Raji (cell line): ENCODE results near the gene C15orf61.

Experiments
- POLR2A ChIP-seq: IDR thresholded peaks from 2 replicates; pipeline ENCODE4 v1.6.1; 2011; ENCODE audit warnings: low read depth, low read length, control low read depth; ENCODE audit not compliant: insufficient read depth

C15orf61 gene

DNA sequence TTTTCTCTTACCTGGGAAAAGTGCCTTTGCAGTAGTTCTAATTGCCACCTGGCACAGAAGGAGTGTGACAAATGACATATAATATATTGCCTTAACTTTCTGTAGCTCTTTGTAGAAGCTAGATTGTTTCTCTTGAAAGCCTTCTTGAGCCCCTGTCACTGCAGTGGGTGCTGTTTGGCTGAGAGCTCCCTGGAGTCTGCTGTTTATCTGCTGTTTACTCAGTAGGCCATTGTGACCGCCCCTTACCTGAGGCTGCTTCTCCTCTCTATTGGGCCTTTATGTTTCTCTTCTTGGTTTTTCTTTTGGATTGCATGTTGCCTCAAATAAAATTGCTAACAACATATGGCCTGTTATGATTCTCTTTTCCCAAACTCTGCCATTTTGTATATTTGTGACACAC is 38.2 kb downstream of the C15orf61 start:
- no peak for TF ChIP-seq POLR2A

DNA sequence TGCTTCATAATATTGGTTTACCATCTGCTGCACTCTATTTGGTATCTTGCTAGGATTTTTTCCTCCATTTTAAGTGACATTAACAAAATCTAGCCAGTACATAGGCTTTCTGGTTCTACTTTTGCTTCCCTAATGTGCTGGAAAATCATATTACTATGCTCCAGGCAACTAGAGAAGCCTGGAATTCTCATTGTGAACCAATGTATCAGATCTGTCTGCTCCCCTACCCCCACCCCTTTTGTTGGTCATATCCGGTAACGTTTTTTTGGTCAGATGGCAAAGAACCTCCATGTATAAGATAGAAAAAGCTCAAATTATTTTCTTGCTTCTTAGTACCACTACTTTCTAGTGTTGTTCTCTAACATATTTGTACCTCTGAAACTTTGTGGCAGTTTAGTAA is 38.6 kb downstream of the C15orf61 start:
- no peak for TF ChIP-seq POLR2A

DNA sequence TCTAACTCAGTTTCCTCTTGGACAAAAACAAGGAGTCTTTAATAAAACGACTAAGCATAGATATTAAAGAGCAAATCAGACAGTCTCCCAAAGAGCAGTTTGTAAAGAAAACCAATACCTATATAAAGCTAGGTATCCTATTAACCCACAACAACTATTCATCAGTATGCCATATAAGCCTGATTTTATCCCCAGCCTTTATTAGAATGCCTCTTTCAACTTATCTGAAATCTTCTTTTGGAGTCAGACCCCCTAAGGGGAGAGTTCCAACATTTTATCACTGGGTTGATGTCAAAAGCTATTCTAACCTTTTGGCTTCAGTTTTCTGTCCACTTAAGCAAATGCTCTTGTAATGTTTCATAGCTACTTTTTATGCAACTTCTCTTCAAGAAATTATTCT is 39.4 kb downstream of the C15orf61 start:
- TF ChIP-seq POLR2A, result no peak

DNA sequence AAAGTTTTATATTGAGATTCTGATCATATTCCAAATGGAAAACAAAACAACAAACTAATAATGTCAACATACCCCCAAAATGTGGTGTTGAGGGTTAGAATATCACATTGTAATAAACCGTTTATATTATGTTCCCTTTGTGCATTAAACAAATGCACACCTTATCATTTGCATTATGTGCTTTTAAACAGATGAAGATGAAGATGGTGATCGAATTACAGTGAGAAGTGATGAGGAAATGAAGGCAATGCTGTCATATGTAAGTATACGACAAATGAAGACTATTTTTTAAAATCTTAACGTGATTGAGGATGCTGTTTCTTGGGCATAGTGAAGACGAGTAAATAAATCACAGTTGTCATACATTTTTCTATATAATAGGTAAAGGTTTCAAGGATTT is 42.2 kb downstream of the C15orf61 start:
- TF ChIP-seq POLR2A, result no peak

DNA sequence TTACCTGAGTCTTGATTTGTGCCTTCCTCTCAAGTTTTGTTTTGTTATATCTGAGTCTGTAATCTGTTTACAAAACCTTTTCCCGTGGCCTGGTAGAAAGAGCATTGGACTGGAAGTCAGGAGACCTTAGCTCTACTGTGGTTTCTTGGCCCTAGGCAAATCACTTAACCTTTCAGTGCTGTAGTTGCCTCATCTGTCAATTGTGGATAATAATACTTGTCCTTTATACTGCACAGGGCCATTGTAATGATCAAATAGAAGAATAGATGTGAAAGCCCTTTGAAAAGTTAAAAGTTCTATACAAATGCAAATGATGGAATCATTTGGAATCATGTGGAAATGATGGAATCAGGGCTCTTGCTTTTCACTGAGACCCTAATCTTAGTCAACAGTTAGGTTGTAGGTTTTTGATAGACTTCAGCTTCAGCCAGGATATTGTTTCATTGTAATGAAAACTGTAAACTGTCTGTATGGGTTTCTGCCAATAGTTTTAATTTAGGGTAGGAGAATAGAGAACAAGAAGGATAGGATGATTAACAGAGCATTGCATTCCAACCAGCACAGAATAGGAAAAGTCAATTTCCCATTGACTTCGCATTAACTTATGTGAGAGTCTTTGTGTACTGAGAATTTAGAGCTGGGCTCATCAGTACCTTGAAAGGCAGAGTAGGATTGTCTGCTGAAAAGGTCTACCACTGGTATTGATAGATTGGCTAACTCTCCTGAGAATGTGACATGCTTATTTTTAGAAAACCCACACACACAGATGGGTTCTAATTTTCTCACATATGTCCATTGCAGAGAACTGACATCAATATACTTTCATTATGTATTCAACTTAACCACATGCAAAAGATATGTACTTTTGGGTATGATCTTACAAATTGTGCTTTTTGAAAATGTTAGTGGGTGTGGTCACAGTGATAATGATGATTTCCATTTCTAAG is 43.4 kb downstream of the C15orf61 start:
- no peak for TF ChIP-seq POLR2A

DNA sequence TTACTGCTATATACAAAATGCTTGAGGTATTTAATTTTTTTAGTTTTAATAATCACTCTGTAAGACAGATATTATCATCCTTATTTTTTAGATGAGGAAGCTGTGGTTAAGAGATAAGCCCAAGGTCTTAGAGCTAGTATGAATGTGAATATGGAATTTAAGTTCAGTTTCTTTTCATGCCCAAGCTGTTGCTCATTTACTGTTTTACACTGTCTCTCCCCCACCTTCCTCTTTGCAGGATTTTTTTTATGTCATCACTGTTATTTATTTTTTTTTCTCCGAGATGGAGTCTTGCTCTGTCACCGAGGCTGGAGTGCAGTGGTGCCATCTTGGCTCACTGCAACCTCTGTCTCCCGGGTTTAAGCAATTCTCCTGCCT is 44.0 kb downstream of the C15orf61 start:
- no peak for TF ChIP-seq POLR2A

DNA sequence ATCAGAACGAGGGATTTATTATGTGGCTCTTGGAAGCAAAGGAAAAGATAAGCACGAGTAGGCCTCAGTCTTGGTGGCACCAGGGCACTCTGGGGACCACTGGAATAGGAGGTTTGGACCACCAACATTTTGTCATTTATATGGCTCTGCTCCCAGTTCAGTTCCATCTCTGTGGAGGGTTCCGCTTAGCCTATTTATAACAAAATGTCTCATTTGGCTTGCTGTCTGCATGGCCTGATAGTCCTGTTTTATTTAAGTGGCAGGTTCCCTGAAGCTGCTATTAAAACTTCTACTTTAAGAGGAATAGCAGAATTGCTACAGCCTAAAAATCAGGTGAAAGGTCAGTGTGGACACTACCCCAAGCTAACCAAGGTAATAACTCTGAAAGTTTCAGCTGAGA is 48.7 kb downstream of the C15orf61 start:
- TF ChIP-seq POLR2A, result no peak

DNA sequence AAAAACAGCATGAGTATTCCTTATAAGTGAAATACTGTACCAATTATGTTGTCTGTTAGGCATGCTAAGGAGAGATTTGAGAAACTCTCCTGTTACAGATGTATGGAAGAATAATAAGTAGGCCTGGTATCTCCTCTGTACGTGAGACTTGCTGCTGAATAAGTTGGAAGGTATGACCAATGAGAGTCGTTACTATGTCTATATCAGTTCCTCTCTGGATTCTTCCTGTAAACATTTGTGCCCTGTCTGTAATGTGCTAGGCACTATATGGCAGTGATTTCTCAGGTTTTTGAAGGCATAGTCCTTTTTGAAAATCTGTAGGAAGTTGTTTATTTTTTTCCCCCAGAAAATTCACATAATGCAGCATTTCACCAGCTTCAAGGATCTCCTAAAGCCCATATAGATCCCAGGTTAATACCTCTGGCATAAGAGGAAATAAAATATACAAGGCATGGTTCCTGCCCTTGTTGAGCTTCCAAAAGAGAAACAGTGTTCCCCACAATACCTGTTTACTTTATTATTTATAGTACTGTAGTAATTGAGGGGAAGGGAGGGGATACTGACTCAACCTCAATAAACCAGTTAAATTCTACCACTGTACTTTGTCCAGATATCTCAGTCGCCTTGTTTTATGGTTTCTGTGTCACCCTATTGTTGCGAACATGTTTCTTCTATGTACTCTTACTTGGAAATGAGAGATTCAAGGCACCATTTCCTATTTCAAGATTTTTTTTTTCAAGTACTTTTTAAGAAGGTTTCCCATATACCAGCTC is 50.1 kb downstream of the C15orf61 start:
- TF ChIP-seq POLR2A, result no peak

DNA sequence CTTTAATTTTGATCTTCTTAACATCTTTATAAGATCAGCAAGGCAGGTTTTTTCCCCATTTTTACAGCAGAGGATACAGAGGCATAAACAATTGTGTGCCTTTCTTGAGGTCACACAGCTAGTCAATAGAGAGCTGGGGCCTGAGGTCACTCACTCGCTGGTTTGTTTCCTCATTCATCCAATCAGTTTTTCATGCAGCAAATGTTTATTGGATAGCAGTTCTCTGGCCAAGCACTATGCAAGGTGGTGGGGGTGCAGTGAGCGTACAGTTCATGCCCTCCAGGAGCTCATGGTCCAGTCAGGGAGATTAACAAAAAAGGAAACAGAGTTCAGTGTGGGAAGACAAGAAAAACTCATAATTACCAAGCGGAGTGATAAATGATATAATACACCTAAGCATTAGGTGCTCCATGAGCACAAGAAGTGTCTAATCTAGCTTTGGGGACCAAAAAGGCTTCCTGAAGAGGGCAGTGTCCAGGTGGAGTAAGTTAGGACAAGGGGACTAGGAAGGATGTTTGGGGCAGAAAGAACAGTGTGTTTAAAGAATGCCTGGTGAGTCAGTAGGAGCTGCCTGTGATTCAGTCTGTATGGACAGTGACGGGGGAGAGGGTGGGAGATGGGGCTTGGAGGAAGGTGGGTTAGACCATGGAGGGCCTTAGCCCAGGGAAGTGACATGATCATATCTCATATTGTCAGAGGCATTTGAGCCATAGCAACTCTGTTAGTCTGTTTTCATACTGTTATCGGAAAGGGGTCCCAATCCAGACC is 50.9 kb downstream of the C15orf61 start:
- no peak for TF ChIP-seq POLR2A

DNA sequence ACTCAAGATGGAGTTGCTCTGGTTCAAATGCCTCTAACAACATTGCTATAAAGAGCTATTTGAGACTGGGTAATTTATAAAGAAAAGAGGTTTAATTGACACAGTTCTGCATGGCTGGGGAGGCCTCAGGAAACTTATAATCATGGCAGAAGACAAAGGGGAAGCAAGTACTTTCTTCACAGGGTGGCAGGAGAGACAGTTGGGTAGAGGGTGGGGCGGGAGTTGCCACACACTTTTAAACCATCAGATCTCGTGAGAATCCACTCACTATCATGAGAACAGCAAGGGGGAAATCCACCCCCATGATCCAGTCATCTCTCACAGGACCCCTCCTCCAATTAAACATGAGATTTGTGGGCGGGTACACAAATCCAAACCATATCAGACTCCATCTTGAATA is 52.3 kb downstream of the C15orf61 start:
- TF ChIP-seq POLR2A, result no peak

DNA sequence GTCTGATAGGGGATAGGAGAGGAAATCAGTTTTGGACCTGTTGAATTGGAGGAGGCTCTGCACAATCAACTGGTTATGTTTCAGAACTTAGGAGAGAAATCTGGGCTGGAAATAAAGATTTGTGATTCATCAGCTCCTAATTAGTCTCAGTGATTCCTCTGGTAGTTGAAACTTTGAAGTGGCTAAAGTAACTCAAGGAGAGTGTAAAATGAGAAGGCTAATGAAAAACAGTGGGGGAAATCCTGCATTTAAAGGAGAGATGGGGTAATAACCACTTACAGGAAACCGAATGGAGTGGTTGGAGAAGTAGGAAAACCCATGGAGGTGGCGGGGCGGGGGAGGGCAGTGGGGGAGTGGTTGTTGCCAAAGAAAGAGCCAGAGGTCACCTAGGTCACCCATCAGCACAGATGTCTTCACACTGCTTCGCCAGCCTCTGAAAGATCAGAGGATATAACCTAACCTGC is 54.1 kb downstream of the C15orf61 start:
- TF ChIP-seq POLR2A, result no peak

DNA sequence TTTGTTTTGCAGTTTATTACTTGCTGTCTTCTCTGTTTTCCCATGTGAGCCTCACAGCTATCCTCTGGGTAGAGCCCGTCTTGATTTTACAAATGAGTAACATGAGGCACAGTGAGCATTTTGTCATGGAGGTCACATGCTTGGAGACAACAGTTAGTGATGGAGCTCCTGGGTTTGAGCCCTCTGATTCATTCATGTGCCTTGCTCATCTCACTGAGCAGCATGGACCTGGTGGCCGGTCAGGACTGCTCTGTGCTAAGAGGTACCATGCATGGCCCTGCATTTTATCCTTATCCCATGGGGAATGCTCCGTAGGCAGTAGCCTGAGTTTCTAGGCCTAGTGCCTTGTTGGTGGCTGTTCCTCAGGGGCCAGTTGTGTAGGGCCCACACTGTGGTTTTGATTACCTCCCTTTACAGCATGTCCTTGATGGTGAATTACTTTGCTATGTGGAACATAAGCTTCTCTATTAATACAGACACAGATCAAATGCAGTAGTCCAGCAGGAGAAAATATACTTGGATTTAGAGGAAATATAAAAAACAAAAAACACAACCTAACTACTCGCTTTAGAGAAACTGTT is 57.2 kb downstream of the C15orf61 start:
- TF ChIP-seq POLR2A, result no peak

DNA sequence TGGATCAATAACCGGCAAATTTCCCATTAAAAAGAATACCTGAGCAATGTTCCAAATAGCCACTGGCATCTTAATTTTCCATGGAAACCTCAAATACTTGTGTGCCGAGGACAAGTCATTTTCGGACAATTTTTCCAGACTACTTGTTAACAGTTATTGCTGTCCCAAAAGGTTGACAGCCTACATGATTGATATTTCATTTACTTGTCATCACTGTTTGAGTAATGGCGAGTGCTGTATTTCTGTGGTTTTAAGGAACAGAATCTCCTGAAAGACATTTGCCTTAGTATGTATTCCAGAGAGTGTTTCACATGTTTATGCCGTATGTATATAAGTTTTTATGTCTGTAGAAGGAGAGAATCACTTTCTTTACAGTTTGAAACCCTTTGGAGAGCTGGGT is 58.2 kb downstream of the C15orf61 start:
- TF ChIP-seq POLR2A, result no peak
